ENCODE measurements around the gene DNM1.

GRCh38 chr9:128190516-128191405 is 12.4 kb upstream of the DNM1 start:
- TF ChIP-seq POLR2AphosphoS5 (IDR thresholded peaks at IDR 0.05; ENCODE audit: insufficient read depth in 1 of 2, low read depth in 1 of 2) (no peak), POLR2A (IDR thresholded peaks at IDR 0.05) (no peak)
